ENCODE data around the gene SHANK2. TPM values are rescaled to one million over a fixed set of nuclear protein-coding genes. Genes with fewer than 3 reads are reported as not detected.

Gene SHANK2
- total RNA-seq, 2 donors from 2014 or later = 0.51 to 0.67 TPM

DNA sequence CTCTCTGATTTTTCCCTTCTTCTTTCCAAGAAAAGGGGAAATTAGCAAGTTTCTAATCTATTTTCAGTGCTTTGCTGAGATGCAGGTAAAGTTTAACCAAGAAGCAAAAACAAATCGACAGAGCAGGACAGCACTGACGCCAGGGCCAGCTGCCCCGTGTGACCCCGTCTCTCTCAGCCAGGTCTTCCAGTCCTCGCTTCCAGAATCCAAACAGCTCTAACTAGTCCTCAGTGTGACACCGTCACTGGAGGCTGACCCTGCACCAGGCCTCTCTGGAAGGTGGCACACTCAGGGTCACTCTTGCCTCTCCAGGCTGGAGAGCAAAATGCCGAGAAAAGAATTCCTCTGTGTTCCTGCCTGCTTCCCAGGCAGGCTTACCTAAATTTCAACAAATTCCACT lies 44.8 kb downstream of the SHANK2 start:
- intact Hi-C loops (cut with DNase I) = no loop called here
- DNase-seq (ENCODE audit: low spot score) = peak; percentile 22

DNA sequence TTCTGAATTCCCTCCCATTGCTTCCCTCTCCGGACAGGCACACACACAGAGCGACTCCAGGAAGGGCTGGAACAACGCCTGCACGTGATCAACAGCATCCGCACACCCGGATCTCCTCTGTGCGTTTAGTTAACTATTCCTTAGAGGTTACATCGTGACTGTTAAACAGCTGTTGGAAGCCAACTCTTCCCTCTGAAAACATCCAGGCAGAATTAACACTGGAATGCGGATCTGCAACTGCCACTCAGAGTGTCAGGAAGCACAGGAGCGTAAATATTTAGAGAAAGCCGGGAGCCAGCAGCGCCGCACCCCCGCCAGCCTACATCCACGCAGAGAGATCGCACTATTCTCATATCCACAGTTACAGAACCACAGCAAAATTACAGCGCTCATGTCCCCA lies 46.2 kb downstream of the SHANK2 start:
- no peak for DNase-seq (ENCODE audit: low spot score)
- intact Hi-C loops (cut with DNase I) = no loop called here

DNA sequence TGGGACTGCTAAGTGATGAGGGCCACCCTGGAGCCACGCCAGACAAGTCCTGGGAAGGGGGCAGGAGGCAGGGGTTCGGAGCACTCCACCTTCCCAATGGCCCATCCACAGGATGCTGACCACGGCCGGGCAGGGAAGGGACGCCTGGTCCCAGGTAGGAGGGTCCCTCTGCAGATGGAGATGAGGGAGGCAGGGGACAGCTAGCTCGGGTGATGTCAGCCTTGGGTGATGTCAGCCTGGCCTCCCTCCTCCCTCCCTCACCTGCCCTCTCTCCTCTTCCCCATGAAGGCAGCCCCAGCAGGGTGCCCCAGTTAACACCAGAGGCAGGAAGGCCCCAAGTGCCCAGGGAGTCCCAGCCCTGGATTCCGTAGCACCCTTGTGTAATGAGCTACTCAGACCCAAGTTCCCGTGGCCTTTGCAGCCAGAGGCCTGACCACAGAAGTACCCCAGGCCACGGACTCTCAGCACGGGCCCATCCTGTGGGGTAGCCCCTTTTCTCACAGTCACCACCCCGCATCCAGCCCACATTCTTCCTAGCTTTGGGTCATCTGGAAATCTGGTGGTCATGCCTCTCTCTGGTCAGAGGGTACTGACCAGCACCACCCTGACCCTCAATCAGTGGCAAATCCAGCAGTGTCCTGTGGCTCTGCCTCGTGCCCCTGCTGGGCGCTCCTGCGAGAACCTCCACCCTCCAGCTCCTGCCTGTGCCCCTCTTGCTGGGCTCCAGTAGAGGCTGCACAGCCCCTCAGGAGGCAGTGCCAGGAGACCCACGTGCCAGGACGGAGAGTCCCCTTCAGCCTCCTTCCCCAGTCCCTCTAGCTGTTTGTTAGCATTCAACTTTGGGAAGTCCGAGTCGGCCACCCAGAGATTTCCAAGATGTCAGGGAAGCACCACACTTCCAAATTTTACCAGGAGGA lies 47.4 kb downstream of the SHANK2 start:
- intact Hi-C loops (cut with DNase I) = no loop called here
- DNase-seq (ENCODE audit: low spot score) = peak; percentile 70

DNA sequence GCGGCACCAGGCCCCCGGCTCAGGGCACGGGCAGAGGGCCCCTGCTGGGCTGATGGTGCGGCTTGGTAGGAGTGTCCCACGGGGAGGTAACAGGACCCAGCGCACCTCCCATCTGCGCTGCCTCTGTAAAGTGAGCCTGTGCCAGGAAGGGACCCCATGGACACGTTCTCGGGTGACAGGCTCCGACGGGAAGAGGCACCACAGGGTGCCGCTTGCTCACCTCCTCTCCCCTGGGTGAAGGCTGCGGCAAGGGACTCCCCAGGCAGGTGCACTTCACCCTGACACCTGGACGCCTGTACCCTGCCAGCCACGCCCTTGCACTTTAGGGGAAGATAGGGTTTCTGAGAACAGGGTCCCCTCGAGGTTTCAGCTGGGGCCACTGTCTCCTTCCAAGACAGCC lies 48.1 kb downstream of the SHANK2 start:
- DNase-seq (ENCODE audit: low spot score) = peak; percentile 64
- intact Hi-C loops (cut with DNase I) = no loop called here

DNA sequence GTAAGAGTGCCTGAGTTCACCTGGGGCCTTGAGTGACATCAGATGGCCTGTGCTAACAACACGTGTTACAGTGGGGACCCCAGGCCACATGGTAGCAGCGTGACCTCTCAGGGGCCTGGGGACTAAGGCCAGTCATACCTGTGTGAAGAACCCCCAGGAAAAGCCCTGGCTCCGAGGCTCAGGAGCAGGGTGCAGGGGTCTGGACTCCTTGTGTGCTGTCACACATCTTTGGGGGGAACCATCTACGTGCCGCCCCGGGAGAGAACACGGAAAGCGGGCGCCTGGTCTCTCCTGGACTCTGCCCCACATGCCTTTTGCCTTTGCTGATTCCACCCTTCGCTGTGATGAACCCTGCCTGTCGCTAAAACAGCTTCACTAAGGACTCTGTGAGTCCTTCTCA lies 48.7 kb downstream of the SHANK2 start:
- intact Hi-C loops (cut with DNase I) = loop anchor here in 1 of 2 donors (1.0 kb wide), 1 partner anchor 34 kb away; no protein-coding TSS in a partner anchor
- peak; percentile 55 for DNase-seq (ENCODE audit: low spot score)

DNA sequence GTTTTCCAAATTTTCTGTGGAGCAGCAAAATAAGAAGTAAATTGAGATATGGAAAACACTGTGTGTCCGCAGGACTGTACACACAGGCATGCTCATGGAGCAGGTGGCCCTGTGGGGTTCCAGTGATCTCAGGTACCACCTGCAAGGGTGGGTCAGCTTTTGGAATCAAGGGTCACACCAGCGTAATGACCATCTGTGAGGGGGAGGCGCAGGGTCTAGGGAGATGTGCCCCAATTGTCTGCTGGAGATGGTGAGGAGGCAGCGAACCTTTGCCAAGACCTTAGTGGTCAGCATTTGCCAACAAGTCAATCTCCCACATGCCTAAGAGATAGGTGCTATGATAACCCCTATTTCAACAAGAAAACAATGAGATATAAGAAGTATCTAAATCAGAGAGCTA lies 49.4 kb downstream of the SHANK2 start:
- intact Hi-C loops (cut with DNase I) = loop anchor here in 1 of 2 donors (1.0 kb wide), 1 partner anchor 34 kb away; no protein-coding TSS in a partner anchor
- DNase-seq (ENCODE audit: low spot score) = peak; percentile 28

DNA sequence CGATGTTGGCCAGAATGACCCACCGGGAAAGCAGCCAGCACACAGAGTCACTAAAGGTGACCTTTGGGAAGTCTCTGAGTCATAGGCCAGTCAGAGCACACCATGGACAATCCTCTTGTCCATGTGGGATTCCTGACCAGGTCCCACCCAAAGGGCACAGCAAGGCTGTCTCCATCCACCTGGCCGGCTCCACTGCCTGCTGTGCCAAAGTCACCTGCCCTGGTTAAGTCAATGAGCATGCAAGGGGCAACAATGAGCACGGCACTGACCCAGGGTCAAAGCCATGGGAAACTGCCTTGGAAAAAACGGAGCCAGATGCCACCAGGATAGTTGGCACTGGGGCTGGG lies 49.8 kb downstream of the SHANK2 start:
- no peak for DNase-seq (ENCODE audit: low spot score)
- intact Hi-C loops (cut with DNase I) = no loop called here

Other genes with a start within 250 kb of the SHANK2 start
- 10 to 100 TPM; 14.9 to 15.5 TPM for gene DHCR7, start 195.8 kb upstream of the SHANK2 start, total RNA-seq
- 10 to 100 TPM; 38.7 to 48.1 TPM for gene NADSYN1, start 200.6 kb upstream of the SHANK2 start, total RNA-seq